ENCODE results near the gene ARHGEF11.

Gene ARHGEF11

GRCh38 chr1:156908955-156909354 is 136.6 kb downstream of the ARHGEF11 start:
- no peak for TF ChIP-seq CTCF (IDR thresholded peaks at IDR 0.05; ENCODE audit: borderline replicate concordance, insufficient read depth, low read depth, low read length)
- H3K4me3 ChIP-seq (ENCODE audit: low read depth, low read length): no peak overlapping the region

DNA sequence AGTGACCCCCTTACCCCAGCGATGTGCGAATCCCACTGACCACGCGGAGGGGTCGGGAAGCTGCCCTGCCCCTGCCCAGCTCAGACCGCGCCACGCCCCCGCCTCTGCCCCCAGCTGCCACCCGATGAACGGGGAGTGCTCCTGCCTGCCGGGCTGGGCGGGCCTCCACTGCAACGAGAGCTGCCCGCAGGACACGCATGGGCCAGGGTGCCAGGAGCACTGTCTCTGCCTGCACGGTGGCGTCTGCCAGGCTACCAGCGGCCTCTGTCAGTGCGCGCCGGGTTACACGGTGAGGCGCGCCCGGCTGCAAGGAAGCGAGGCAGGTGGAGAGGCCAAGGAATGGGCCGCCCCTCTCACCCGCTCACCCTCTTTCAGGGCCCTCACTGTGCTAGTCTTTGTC is 137.0 kb downstream of the ARHGEF11 start:
- no peak for TF ChIP-seq CTCF (IDR thresholded peaks at IDR 0.05; ENCODE audit: borderline replicate concordance, insufficient read depth, low read depth, low read length)
- no peak overlapping the region for H3K4me3 ChIP-seq (ENCODE audit: low read depth, low read length)

- no peak overlapping the region for H3K4me3 ChIP-seq (ENCODE audit: low read depth, low read length)
- TF ChIP-seq CTCF (IDR thresholded peaks at IDR 0.05; ENCODE audit: borderline replicate concordance, insufficient read depth, low read depth, low read length): no peak
Measured at GRCh38 chr1:156906206-156906906, 139.2 kb downstream of the ARHGEF11 start.

GRCh38 chr1:156905651-156906050 is 139.9 kb downstream of the ARHGEF11 start:
- no peak overlapping the region for H3K4me3 ChIP-seq (ENCODE audit: low read depth, low read length)
- no peak for TF ChIP-seq CTCF (IDR thresholded peaks at IDR 0.05; ENCODE audit: borderline replicate concordance, insufficient read depth, low read depth, low read length)

GRCh38 chr1:156905176-156905575 is 140.4 kb downstream of the ARHGEF11 start:
- no peak for TF ChIP-seq CTCF (IDR thresholded peaks at IDR 0.05; ENCODE audit: borderline replicate concordance, insufficient read depth, low read depth, low read length)
- H3K4me3 ChIP-seq (ENCODE audit: low read depth, low read length): no peak overlapping the region

- TF ChIP-seq CTCF (IDR thresholded peaks at IDR 0.05; ENCODE audit: borderline replicate concordance, insufficient read depth, low read depth, low read length): no peak
- no peak overlapping the region for H3K4me3 ChIP-seq (ENCODE audit: low read depth, low read length)
Measured at GRCh38 chr1:156904187-156904959, 141.2 kb downstream of the ARHGEF11 start.

All from GM12875 (cell line).